ENCODE measurements around the gene MAPK4. TPM values are rescaled to one million over a fixed set of nuclear protein-coding genes. Genes with fewer than 3 reads are reported as not detected.

Gene MAPK4
- total RNA-seq, 1 donor from 2014 or later, result not detected

GRCh38 chr18:50620319-50620718 lies 60.4 kb downstream of the MAPK4 start:
- DNase-seq, result no peak
- H3K36me3 Mint-ChIP-seq (ENCODE audit: low read depth), result no peaks in the 10 kb centered on the region
- H3K27me3 Mint-ChIP-seq, result peaks cover 19% of the 10 kb centered on the region
- H3K9me3 Mint-ChIP-seq, result no peaks in the 10 kb centered on the region
- intact Hi-C loops (cut with micrococcal nuclease), result no loop called here
- CTCF ChIA-PET, result no interaction called here
- no peak overlapping the region for H3K4me3 Mint-ChIP-seq
- no peak for TF ChIP-seq CTCF (IDR thresholded peaks at IDR 0.05)
- H3K4me1 Mint-ChIP-seq, result no peaks in the 10 kb centered on the region
- POLR2A ChIA-PET, result no interaction called here
- ATAC-seq (ENCODE audit: low read depth), result no peak
- no peak overlapping the region for H3K27ac Mint-ChIP-seq

- CTCF ChIA-PET, result no interaction called here
- no peak for ATAC-seq (ENCODE audit: low read depth)
- intact Hi-C loops (cut with micrococcal nuclease), result no loop called here
- H3K27me3 Mint-ChIP-seq, result peaks cover 18% of the 10 kb centered on the region
- DNase-seq, result no peak
- TF ChIP-seq CTCF (IDR thresholded peaks at IDR 0.05), result no peak
- POLR2A ChIA-PET, result no interaction called here
- H3K36me3 Mint-ChIP-seq (ENCODE audit: low read depth), result no peaks in the 10 kb centered on the region
- H3K27ac Mint-ChIP-seq, result no peak overlapping the region
- H3K9me3 Mint-ChIP-seq, result no peaks in the 10 kb centered on the region
- H3K4me3 Mint-ChIP-seq, result no peak overlapping the region
- no peaks in the 10 kb centered on the region for H3K4me1 Mint-ChIP-seq
Measured at GRCh38 chr18:50621366-50621765, 61.5 kb downstream of the MAPK4 start.

- POLR2A ChIA-PET, result no interaction called here
- H3K27me3 Mint-ChIP-seq, result peaks cover 18% of the 10 kb centered on the region
- CTCF ChIA-PET, result no interaction called here
Measured at GRCh38 chr18:50622320-50622719, 62.4 kb downstream of the MAPK4 start.

GRCh38 chr18:50622865-50623393 lies 63.0 kb downstream of the MAPK4 start:
- Mint-ChIP-seq H3K4me1 (no peaks in the 10 kb centered on the region), H3K36me3 (ENCODE audit: low read depth) (no peaks in the 10 kb centered on the region), H3K27ac (no peak overlapping the region), H3K27me3 (peaks cover 18% of the 10 kb centered on the region), H3K9me3 (no peaks in the 10 kb centered on the region), H3K4me3 (no peak overlapping the region)
- CTCF ChIA-PET, result no interaction called here
- DNase-seq (no peak), ATAC-seq (ENCODE audit: low read depth) (no peak)
- no peak for TF ChIP-seq CTCF (IDR thresholded peaks at IDR 0.05)
- intact Hi-C loops (cut with micrococcal nuclease), result no loop called here
- POLR2A ChIA-PET, result no interaction called here

More at GRCh38 chr18:50622320-50622719, 62.4 kb downstream of the MAPK4 start:
- Mint-ChIP-seq H3K4me1 (no peaks in the 10 kb centered on the region), H3K27ac (no peak overlapping the region), H3K9me3 (no peaks in the 10 kb centered on the region), H3K36me3 (ENCODE audit: low read depth) (no peaks in the 10 kb centered on the region), H3K4me3 (no peak overlapping the region)
- no peak for TF ChIP-seq CTCF (IDR thresholded peaks at IDR 0.05)
- intact Hi-C loops (cut with micrococcal nuclease), result no loop called here
- ATAC-seq (ENCODE audit: low read depth) (no peak), DNase-seq (no peak)

GRCh38 chr18:50623694-50624352 lies 63.9 kb downstream of the MAPK4 start:
- POLR2A ChIA-PET, result no interaction called here
- intact Hi-C loops (cut with micrococcal nuclease), result no loop called here
- no peaks in the 10 kb centered on the region for H3K4me1 Mint-ChIP-seq
- no peaks in the 10 kb centered on the region for H3K9me3 Mint-ChIP-seq
- no peaks in the 10 kb centered on the region for H3K36me3 Mint-ChIP-seq (ENCODE audit: low read depth)
- peaks cover 15% of the 10 kb centered on the region for H3K27me3 Mint-ChIP-seq
- H3K27ac Mint-ChIP-seq, result no peak overlapping the region
- CTCF ChIA-PET, result no interaction called here
- no peak overlapping the region for H3K4me3 Mint-ChIP-seq
- no peak for DNase-seq
- no peak for ATAC-seq (ENCODE audit: low read depth)
- TF ChIP-seq CTCF (IDR thresholded peaks at IDR 0.05), result no peak
